Femur (tissue), 1 donor: ENCODE measurements around the gene CYBC1.
"Not testable (repeated sequence)": the region's sequence is repeated elsewhere in the genome, so short reads cannot be mapped to it uniquely, and the experiment has no call there.

Experiments
- DNase-seq: peaks from one replicate; pipeline ENCODE4 v3.0.0-alpha.2; 2017

The CYBC1 gene

GRCh38 chr17:82475458-82475857 is 24.9 kb upstream of the CYBC1 start:
- DNase-seq, result no peak

- no peak for DNase-seq
Measured at GRCh38 chr17:82474223-82475010, 23.9 kb upstream of the CYBC1 start.

- no peak for DNase-seq
Measured at GRCh38 chr17:82470065-82470464, 19.5 kb upstream of the CYBC1 start.

- no peak for DNase-seq
Measured at GRCh38 chr17:82468692-82469091, 18.1 kb upstream of the CYBC1 start.

- no peak for DNase-seq
Measured at GRCh38 chr17:82465023-82465603, 14.6 kb upstream of the CYBC1 start.

GRCh38 chr17:82464567-82464929 is 14.0 kb upstream of the CYBC1 start:
- no peak for DNase-seq

- DNase-seq, result no peak
Measured at GRCh38 chr17:82463925-82464566, 13.5 kb upstream of the CYBC1 start.

- DNase-seq, result no peak
Measured at GRCh38 chr17:82463391-82463790, 12.8 kb upstream of the CYBC1 start.

GRCh38 chr17:82461827-82462524 is 11.4 kb upstream of the CYBC1 start:
- DNase-seq, result no peak

GRCh38 chr17:82459936-82460335 is 9.4 kb upstream of the CYBC1 start:
- not testable (repeated sequence) for DNase-seq

- DNase-seq, result peak; percentile 72
Measured at GRCh38 chr17:82458885-82459424, 8.4 kb upstream of the CYBC1 start.

GRCh38 chr17:82458179-82458884 is 7.8 kb upstream of the CYBC1 start, which contains the start of gene NARF:
NARF (plus strand) TSS chr17:82458741; CDS start chr17:82458804, 63 bp downstream.
- peak; percentile 99 for DNase-seq

- no peak for DNase-seq
Measured at GRCh38 chr17:82457929-82458178, 7.3 kb upstream of the CYBC1 start.

- no peak for DNase-seq
Measured at GRCh38 chr17:82457073-82457928, 6.7 kb upstream of the CYBC1 start.

GRCh38 chr17:82453706-82454105 is 3.2 kb upstream of the CYBC1 start:
- DNase-seq, result not testable (repeated sequence)

GRCh38 chr17:82453151-82453550 is 2.6 kb upstream of the CYBC1 start:
- not testable (repeated sequence) for DNase-seq

- no peak for DNase-seq
Measured at GRCh38 chr17:82452162-82452561, 1.6 kb upstream of the CYBC1 start.

- no peak for DNase-seq
Measured at GRCh38 chr17:82449883-82450356, 632 bp downstream of the CYBC1 start.

GRCh38 chr17:82449131-82449882 is 1.2 kb downstream of the CYBC1 start:
- peak; percentile 76 for DNase-seq

- DNase-seq, result no peak
Measured at GRCh38 chr17:82447876-82448275, 2.7 kb downstream of the CYBC1 start.

- no peak for DNase-seq
Measured at GRCh38 chr17:82446649-82447048, 3.9 kb downstream of the CYBC1 start.
